ENCODE measurements around the gene LGALS14.
"Not testable (repeated sequence)": the region's sequence is repeated elsewhere in the genome, so short reads cannot be mapped to it uniquely, and the experiment has no call there.

LGALS14 gene

DNA sequence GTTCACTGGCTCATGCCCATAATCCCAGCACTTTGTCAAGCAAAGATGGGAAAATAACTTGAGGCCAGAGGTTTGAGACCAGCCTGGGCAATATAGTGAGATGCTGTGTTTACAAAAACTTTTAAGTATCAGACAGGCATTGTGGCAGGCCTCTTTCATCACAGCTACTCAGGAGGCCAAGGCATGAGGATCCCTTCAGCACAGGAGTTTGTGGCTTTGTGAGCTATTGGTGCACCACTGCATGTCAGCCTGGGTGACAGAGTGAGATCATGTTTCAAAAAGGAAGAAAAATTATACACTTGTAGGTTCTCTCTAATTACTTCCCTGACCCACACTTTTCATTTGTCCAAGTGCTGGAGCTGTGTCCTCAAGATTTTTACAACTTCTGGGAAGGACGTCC lies 11.5 kb upstream of the LGALS14 start:
- DNase-seq (ENCODE audit: low read depth in 3 of 3, low spot score in 1 of 3): no peak

DNA sequence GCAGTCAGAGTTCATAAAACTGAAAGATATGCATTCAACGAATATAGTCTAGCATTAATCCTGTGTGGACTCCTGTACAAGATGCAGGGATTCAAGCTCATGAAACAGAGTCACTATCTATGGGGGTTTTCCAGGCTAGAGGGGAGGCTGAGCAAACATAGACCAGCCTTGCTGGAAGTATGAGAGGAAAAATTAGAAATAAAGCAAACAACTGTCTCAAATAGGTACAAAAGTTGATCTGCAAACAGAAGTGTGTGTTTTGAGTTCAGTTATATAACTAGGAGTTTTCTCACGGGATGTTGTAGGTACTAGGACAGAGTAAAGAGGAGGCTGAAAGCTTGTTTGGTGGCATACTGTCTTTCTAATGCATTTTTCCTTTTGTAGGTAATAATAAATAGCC lies 8.5 kb upstream of the LGALS14 start:
- DNase-seq (ENCODE audit: low read depth in 3 of 3, low spot score in 1 of 3): no peak

DNA sequence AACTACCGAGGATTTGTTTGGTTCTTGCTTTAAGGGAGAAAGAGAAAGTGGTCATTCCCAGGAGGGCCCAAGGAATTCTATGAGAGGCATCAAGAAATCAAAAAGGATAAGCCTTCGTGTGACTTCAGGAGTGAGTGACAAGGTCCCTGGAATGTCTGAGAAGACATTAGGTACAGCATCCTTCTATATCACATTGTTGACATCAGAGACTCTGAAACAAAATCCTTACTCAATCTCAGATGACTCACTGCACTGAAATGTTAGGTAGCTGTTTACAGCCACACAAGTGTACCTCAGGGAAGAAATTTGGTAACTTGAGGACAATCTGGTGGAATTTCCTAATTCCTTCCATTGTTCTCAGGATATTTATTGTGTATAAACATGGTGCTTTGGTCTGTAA lies 7.9 kb upstream of the LGALS14 start:
- DNase-seq (ENCODE audit: low read depth in 3 of 3, low spot score in 1 of 3): no peak

DNA sequence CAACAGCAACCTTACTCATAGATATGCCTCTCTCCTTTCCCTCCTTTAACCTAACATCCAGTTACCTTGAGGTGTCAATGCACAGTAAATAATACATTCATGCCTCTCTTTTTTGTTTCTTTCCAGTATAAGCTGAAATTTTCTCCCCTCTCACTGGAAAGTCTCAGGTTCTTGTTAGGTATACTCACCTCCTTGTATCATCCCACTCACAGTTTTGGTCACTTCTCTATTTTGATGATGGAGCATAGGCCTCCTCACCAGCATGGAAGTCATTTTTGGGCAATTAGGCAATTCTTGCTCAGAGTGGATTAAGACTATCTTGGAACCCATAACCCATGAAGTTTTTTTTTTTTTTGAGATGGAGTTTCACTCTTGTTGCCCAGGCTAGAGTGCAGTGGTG lies 5.7 kb upstream of the LGALS14 start:
- no peak for DNase-seq (ENCODE audit: low read depth in 3 of 3, low spot score in 1 of 3)

DNA sequence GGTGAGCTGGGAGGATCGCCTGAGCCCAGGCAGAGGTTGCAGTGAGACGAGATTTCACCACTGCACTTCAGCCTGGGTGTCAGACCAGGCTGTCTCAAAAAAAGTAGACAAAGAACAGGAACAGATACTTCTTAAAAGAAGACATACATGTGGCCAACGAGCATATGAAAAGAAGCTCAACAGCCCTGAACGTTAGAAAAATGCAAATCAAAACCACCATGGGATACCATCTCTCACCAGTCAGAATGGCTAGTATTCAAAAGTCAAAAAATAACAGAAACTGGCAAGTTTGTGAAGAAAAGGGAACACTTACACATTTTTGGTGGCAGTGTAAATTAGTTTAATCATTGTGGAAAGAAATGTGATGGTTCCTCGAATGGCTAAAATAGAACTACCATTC lies 3.0 kb upstream of the LGALS14 start:
- DNase-seq (ENCODE audit: low read depth in 3 of 3, low spot score in 1 of 3): no peak

DNA sequence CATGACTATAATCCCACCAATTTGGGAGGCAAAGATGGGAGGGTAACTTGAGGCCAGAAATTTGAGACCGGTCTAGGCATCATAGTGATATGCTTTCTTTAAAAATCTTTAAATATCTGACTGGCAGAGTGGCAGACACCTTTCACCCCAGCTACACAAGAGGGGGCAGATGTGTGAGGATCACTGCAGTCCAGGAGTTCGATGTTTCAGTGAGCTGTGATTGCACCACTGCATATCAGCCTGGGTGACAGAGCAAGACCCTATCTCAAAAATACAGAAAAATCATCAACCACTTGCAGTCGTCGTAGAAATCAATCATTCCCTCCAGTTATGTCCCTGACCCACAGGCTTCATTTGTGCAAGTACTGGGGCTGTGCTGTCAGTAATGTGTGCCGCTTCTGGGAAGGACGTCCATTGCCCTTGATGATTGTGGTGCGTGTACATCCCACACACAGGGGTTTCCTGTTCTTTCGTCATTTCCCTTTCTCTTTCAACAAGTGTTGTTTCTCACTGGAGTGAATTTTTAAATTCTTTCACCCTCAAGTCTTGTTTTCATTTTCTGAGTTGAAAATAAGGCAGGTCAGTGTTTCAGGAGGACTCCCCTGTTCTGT lies 1.4 kb downstream of the LGALS14 start:
- no peak for DNase-seq (ENCODE audit: low read depth in 3 of 3, low spot score in 1 of 3)

DNA sequence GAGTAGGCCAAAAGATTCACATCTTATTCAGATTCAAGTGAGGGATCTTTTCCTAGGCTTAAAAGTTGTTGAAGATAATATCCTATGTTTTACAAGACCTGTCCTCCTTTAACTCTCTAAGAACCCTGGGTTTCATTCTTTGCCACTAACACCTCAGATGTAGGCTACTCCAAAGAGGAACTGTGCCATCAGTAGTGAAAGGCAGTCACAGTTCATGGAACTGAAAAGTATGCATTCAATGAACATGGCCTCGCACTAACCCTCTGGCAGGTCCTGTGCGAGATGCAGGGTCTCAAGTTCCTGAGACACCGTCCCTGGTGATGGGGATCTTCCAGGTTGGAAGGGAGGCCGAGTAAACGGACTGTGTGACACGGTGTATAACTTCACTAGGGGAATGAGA lies 4.3 kb downstream of the LGALS14 start:
- DNase-seq (ENCODE audit: low read depth in 3 of 3, low spot score in 1 of 3): no peak

DNA sequence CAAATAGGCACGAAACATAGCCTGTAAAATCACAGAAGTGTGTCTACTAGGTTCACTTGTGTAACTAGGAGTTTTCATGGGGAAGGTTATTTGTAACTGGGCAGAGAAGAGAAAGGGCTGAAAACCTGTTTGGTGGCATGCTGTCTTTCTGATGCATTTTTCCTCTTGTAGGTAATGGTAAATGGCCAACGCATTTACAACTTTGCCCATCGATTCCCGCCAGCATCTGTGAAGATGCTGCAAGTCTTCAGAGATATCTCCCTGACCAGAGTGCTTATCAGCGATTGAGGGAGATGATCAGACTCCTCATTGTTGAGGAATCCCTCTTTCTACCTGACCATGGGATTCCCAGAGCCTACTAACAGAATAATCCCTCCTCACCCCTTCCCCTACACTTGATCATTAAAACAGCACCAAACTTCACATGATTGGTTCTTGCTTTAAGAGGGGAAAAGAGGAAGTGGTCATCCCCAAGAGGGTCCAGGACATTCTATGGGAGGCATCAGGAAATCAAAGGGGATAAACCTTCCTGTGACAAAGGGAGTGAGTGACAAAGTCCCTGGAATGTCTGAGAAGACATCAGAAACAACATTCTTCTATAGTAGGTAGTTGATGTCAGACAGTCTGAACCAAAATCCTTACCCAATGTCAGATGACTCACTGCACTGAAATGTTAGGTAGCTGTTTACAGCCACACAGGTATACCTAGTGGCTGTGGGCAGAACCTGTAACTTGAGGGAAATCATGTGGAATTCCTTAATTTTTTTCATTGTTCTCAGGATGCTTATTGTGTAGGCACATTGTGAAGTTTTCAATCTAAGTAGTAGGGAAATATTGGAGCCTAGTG lies 5.0 kb downstream of the LGALS14 start:
- no peak for DNase-seq (ENCODE audit: low read depth in 3 of 3, low spot score in 1 of 3)

DNA sequence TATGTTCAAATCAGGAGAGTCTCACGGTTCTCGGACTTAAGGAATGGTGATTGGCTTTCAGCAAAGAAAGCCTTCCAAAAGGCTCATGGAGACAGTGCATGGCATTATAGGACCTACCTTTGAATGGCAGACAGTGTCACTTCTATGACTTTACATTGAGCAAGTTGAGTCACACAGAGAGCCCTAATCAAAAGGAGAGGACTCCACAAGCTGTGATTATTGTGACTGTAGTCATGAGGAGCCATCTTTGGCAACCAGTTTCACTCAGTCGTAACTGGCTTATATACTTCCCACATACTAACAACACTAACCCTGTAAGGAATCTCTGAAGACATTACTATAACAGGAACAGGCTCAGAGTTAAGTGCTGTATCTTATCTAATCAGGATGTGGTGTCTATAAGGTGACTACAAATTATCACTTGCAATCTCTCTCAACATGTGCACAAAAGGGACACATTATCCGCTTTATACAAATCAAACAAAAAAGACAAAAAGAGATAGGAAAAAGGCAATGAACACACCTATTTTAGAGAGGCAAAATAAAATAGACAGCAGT lies 6.1 kb downstream of the LGALS14 start:
- DNase-seq (ENCODE audit: low read depth in 3 of 3, low spot score in 1 of 3): no peak

DNA sequence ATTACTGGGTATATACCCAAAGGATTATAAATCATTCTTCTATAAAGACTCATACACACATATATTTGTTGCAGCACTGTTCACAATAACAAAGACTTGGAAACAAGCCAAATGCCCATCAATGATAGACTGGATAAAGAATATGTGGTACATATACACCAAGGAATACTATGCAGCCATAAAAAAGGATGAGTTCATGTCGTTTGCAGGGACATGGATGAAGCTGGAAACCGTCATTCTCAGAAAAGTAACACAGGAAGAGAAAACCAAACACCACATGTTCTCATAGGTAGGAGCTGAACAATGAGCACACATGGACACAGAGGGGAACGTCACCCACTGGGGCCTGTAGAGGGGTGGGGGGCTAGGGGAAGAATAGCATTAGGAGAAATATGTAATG lies 15.9 kb downstream of the LGALS14 start:
- not testable (repeated sequence) for DNase-seq (ENCODE audit: low read depth in 3 of 3, low spot score in 1 of 3)

DNA sequence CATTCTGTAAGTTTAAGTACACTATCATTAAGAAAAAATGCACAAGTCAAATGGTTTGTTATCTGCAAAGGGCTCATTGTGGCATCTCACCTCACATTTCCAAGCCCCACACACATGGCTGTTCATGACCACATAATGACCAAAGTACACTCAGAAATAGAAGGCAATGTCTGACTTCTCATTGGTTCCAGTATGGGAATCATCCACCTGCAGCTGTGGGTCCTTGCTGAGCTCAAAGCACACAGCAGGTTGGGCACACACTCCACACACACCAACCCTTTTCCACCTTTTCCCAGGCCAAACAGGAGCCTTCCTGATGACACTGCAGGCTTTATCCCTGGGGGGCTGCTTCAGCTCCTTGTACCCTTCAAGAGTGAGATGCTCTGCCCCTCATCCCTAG lies 21.7 kb downstream of the LGALS14 start:
- no peak for DNase-seq (ENCODE audit: low read depth in 3 of 3, low spot score in 1 of 3)

DNA sequence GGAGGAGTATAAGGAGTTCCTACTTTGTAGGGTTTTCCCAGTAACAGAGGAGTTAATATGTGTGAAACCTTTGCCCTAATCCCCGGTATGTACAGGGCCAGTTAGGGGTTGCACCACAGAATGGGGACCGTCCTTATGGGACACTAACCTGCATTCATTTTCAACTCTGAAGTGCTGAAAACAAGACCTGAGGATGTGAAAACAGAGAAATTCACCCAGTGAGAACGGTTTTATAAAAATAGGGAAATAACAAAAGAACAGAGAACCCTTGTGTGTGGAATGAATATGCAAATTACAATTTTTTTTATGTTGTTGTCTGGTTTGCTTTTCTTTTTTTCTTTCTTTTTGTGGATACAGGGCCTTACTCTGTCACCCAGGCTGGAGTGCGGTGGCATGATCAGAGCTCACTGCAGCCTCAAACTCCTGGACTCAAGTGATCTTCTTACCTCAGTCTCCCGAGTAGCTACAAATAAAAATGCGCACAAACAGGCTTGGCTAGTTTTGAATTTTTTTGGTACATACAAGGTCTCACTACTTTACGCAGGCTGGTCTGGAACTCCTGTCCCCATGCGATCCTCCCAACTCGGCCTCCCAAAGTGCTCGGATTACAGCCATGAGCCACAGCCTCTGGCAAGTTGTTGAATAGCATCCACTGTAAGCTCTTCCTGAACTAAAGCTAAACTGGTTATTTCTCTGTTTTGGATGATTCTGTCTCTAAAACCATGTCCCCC lies 23.0 kb downstream of the LGALS14 start:
- DNase-seq (ENCODE audit: low read depth in 3 of 3, low spot score in 1 of 3): no peak

DNA sequence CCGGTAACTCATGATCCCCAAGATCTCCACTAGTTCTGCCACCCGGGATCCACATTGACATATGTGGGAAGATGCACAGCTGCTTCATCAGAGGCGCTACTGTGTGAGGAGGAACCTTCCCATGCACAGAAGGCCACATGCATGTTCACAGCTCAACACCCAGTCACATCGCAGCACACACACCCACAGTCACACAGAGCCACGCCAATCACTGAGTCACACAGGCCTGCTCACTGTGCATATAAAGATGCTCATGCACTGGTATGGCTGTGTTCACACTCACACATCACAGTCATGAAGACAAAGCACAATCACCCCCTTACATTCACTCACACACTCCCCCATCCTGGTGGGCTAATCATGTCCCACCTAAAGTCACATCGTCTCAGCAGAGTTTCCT lies 23.8 kb downstream of the LGALS14 start:
- no peak for DNase-seq (ENCODE audit: low read depth in 3 of 3, low spot score in 1 of 3)

DNA sequence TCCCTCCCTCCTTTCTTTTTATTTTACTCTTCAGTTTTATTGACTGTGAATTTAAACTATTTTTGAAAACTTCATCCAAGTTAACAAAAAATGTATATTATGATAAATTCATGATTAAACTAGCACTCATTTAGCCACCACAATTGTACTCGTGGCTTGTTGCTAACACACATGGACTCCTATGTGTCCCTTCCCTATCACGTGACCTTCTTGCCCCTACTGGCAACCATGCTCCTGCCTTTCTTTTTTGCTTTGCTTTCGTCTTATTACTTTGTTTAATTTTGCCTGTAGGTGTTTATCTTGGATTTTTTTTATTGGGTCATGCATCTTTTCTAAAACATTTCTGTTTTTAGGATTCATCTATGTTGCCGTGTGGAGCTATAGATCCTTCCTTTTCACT lies 25.3 kb downstream of the LGALS14 start:
- DNase-seq (ENCODE audit: low read depth in 3 of 3, low spot score in 1 of 3): no peak

DNA sequence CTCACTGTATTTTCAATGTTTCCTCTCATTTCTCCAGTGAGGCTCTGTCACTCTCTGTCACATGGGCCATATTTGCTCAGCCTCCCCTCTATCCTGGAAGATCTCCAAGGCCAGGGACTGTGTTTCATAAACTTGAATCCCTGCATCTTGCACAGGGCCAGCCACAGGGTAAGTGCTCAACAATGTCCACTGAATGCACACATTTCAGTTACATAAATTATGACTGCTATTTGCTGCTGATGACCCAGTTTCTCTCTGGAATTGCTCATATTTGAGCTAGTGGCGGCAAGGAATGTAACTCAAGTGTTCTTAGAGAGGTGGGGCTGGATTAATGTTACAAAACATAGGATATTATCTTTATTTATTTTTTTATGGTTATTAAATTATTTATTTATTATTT lies 27.4 kb downstream of the LGALS14 start:
- no peak for DNase-seq (ENCODE audit: low read depth in 3 of 3, low spot score in 1 of 3)

DNA sequence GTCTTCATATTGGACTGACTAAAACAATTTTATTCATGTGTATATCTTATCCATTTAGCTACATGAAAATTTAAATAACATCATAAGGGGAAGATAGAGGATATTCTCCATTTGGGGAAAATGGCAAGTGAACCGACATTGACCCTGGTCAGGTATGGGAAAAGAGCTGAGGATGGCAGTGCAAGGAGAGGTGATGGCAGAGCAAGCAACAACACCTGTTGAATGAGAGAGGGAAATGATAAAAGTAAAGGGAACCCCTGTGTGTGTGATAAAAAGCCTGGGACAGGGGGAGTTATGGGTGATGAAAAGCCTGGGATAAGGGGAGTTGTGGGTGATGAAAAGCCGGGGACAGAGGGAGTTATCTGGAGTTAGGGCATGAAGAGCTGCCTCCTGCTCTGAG lies 29.6 kb downstream of the LGALS14 start:
- DNase-seq (ENCODE audit: low read depth in 3 of 3, low spot score in 1 of 3): no peak

DNA sequence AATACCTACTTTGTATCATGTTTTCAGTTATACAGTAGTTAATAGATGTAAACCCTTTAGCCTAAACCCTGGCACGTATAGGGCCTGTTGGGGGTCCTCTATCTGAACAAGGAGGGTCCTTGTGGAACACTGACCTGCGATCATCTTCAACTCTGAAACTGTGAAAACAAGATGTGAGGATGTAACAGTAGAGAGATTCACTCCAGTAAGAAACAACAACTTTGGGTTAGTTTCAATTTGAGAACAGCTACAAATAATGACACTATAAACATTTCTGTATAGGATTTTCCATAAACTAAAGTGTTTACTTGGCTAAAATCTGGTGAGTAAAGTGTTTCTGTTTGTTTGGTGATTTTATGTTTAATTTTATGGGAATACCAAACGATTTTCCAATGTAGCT lies 31.4 kb downstream of the LGALS14 start:
- no peak for DNase-seq (ENCODE audit: low read depth in 3 of 3, low spot score in 1 of 3)

DNA sequence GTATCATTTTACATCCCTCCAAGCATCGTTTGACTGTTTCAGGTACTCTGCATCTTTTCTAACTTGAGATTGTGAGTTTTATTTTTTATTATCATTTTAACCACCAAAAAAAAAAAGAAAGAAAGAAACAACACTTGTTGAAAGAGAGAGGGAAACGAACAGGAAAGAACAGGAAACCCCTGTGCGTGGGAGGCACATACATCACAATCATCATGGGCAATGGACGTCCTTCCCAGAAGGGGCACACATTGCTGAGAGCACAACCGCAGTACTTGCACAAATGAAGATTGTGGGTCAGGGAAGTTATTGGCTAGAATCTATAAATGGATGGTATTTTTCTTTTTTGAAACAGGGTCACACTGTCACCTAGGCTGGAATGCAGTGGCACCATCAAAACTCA lies 31.8 kb downstream of the LGALS14 start:
- DNase-seq (ENCODE audit: low read depth in 3 of 3, low spot score in 1 of 3): no peak

DNA sequence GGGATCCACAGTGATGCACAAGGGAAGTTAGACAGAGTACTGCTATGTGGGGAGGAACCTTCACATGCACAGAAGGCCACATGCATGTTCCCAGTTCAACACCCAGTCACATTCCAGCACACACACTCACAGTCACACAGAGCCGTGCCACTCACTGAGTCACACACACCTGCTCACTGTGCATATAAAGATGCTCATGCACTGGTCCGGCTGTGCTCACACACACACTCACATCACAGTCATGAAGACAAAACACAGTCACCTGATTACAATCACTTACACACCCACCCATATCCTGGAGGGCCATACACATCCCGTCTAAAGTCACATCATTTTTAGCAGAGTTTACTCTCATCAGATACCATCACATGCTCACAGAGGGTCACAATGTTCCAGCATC lies 33.1 kb downstream of the LGALS14 start:
- DNase-seq (ENCODE audit: low read depth in 3 of 3, low spot score in 1 of 3): no peak

DNA sequence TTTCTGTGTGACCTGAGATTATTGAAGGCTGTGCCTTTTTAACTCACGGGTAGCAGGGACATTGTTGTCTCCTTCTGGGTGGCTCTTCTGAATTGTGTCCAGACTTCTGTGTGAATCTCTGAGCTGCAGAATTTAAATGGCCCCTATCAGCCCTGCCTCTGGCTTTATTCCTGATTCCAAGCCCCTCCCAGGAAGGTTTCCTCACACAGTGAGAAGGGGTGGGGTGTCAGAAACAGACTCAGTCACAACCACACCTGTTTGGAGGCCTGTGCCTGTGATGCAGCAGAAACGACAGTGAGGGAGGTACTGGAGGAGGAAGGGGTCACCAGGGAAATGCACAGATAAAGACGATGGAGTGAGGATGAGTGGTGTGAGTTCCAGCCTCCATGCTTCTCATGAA lies 33.6 kb downstream of the LGALS14 start, which contains the start of gene CLC:
TSS of gene CLC (minus strand) at position 139 of the 400 bp plus-strand sequence. CDS start at position 62, 77 bp downstream.
- no peak for DNase-seq (ENCODE audit: low read depth in 3 of 3, low spot score in 1 of 3)

DNA sequence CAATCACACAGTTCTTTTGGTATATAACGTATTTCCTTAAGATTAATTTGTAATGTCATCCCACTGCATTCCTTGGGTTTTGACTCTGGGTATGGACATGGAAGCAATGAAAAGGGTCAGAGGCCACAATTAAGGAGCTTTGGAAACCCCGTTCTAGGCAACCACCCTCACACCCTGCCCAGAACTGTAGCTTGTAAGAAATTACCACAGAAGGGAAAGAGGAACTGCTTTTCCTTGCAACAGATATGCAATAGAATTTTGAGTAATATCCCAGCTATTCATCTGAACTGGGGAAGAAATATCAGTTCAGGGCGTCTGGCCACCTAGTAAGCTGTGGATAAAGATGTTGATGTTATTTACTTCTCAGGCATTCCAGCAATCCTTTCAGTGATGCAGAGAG lies 34.5 kb downstream of the LGALS14 start:
- no peak for DNase-seq (ENCODE audit: low read depth in 3 of 3, low spot score in 1 of 3)

DNA sequence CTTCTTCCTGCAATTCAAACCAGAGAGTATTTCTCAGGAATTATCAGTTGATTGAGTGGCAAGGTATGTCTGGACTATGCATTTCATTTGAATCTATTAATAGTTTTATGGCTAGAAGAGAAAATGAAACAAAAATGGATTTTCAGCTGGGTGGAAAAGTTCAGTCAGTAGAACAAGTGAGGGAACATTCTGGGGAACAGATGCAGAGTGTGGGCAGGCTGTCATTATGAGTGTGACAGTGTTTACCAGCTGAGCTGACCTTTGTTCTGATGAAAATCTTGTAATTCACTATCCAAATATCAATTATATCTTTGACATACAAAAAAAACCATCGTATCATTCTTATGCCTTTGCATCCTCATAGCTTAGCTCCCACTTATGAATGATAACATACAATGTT lies 36.1 kb downstream of the LGALS14 start:
- no peak for DNase-seq (ENCODE audit: low read depth in 3 of 3, low spot score in 1 of 3)
